HG03571 (cell line): ENCODE results near the gene PTPN13.

Experiments
- ATAC-seq: cut with Tn5 transposase; IDR thresholded peaks from one replicate; pipeline ENCODE4 v1.9.1; 2021; ENCODE audit not compliant: unreplicated experiment

The PTPN13 gene

GRCh38 chr4:86809809-86810208, 215.7 kb downstream of the PTPN13 start:
- no peak for ATAC-seq

GRCh38 chr4:86810847-86811246, 216.7 kb downstream of the PTPN13 start:
- no peak for ATAC-seq

- no peak for ATAC-seq
Measured at GRCh38 chr4:86815653-86816052, 221.5 kb downstream of the PTPN13 start.

GRCh38 chr4:86816501-86817273, 222.6 kb downstream of the PTPN13 start:
- no peak for ATAC-seq

- no peak for ATAC-seq
Measured at GRCh38 chr4:86818211-86818610, 224.1 kb downstream of the PTPN13 start.

GRCh38 chr4:86818841-86819240, 224.7 kb downstream of the PTPN13 start:
- no peak for ATAC-seq

- no peak for ATAC-seq
Measured at GRCh38 chr4:86819561-86819960, 225.4 kb downstream of the PTPN13 start.

GRCh38 chr4:86821151-86821550, 227.0 kb downstream of the PTPN13 start:
- ATAC-seq, result no peak

- ATAC-seq, result no peak
Measured at GRCh38 chr4:86822136-86822535, 228.0 kb downstream of the PTPN13 start.

- no peak for ATAC-seq
Measured at GRCh38 chr4:86825511-86825910, 231.4 kb downstream of the PTPN13 start.

- ATAC-seq, result no peak
Measured at GRCh38 chr4:86831262-86832130, 237.4 kb downstream of the PTPN13 start.

GRCh38 chr4:86833615-86834014, 239.5 kb downstream of the PTPN13 start:
- ATAC-seq, result no peak

GRCh38 chr4:86834901-86835300, 240.8 kb downstream of the PTPN13 start:
- ATAC-seq, result no peak

GRCh38 chr4:86835677-86836076, 241.6 kb downstream of the PTPN13 start:
- no peak for ATAC-seq

GRCh38 chr4:86837691-86838503, 243.8 kb downstream of the PTPN13 start:
- no peak for ATAC-seq

GRCh38 chr4:86840858-86841257, 246.7 kb downstream of the PTPN13 start:
- ATAC-seq, result no peak

GRCh38 chr4:86841309-86841708, 247.2 kb downstream of the PTPN13 start:
- no peak for ATAC-seq

GRCh38 chr4:86845593-86845992, 251.5 kb downstream of the PTPN13 start:
- ATAC-seq, result no peak

GRCh38 chr4:86846921-86847320, 252.8 kb downstream of the PTPN13 start:
- ATAC-seq, result no peak

GRCh38 chr4:86847571-86847970, 253.5 kb downstream of the PTPN13 start:
- no peak for ATAC-seq

GRCh38 chr4:86848136-86848535, 254.0 kb downstream of the PTPN13 start:
- ATAC-seq, result no peak
